Body of pancreas (tissue), 4 donors: Measurements from ENCODE around the gene TTC3.

Experiments
- POLR2A ChIP-seq, 3 donors: fragments of 450-650 bp; IDR thresholded peaks; one replicate each; pipeline ENCODE4 v1.6.1; 2016; ENCODE audit warnings: antibody characterized with exemption in 3 of 3, mild to moderate bottlenecking in 2 of 3
- TF ChIP-seq, protein P1 (sequence below), 7 experiments: fragments of 450-650 bp in 4 of 7; fragments of 200-600 bp in 3 of 7; sonication (generic) in 3 of 7; IDR thresholded peaks; one replicate each; pipeline ENCODE4 v1.5.1; 2016 to 2019; ENCODE audit warnings: antibody characterized with exemption in 7 of 7

DNA sequence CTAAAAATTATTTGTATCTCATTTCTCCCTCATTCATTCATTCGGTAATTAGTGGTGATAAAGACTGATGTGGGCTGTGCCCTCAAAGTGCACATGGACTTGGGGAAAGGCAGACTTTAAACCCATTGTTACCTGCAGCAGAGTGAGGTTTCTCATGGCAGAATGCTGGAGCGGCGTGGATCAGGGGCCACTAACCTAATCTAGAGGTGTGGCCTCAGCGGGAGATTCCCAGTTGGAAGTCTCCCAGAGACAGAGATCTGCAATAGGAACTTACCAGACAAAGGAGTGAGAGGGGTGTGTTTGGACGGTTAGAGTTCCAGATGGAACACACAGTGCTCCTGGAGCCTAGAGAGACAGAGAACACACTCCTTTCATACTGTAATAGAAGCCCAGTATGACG lies 120.6 kb downstream of the TTC3 start:
- TF ChIP-seq, protein P1, sequence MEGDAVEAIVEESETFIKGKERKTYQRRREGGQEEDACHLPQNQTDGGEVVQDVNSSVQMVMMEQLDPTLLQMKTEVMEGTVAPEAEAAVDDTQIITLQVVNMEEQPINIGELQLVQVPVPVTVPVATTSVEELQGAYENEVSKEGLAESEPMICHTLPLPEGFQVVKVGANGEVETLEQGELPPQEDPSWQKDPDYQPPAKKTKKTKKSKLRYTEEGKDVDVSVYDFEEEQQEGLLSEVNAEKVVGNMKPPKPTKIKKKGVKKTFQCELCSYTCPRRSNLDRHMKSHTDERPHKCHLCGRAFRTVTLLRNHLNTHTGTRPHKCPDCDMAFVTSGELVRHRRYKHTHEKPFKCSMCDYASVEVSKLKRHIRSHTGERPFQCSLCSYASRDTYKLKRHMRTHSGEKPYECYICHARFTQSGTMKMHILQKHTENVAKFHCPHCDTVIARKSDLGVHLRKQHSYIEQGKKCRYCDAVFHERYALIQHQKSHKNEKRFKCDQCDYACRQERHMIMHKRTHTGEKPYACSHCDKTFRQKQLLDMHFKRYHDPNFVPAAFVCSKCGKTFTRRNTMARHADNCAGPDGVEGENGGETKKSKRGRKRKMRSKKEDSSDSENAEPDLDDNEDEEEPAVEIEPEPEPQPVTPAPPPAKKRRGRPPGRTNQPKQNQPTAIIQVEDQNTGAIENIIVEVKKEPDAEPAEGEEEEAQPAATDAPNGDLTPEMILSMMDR (IDR thresholded peaks at IDR 0.05) = no peak
- TF ChIP-seq POLR2A (IDR thresholded peaks at IDR 0.05) = no peak
